ENCODE results near the gene OPN3.

DNA sequence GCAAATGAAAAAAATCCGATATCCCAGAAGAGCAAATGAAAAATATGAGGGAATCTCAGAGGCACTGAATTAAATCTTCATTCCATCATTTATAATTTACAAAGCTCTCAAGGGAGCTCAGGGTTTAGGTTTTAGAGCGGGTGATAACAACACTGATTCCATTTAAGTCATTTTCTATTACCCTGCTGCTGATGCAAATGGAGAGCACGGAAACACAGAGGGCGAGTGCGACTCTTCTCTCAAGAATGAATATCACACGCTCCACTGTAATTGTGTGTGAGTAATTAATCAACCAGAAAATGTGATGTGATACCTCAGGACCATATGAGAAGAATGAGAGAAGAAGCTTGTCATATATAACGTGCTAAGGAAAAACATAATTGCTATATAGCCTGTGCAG, 22.7 kb downstream of the OPN3 start:
- TF ChIP-seq, protein P1, sequence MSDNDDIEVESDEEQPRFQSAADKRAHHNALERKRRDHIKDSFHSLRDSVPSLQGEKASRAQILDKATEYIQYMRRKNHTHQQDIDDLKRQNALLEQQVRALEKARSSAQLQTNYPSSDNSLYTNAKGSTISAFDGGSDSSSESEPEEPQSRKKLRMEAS (IDR thresholded peaks at IDR 0.05) = no peak
- TF ChIP-seq ZBTB7A (IDR thresholded peaks at IDR 0.05; ENCODE audit: low read depth) (no peak), FOXM1 (IDR thresholded peaks at IDR 0.05; ENCODE audit: borderline replicate concordance, low read depth) (no peak), EGR1 (IDR thresholded peaks at IDR 0.05) (no peak), TAF1 (IDR thresholded peaks at IDR 0.05; ENCODE audit: low read depth) (no peak), EP300 (IDR thresholded peaks at IDR 0.05; ENCODE audit: borderline replicate concordance) (no peak), NFIC (IDR thresholded peaks at IDR 0.05) (no peak), CREB1 (IDR thresholded peaks at IDR 0.05; ENCODE audit: low read depth) (no peak), YY1 (IDR thresholded peaks at IDR 0.05; ENCODE audit: low read depth) (no peak), RAD21 (IDR thresholded peaks at IDR 0.05; ENCODE audit: low read depth) (no peak)
